Measurements from ENCODE around the gene MDH1B.
A peak's percentile ranks its signal among the peaks of the same experiment; 100 is the strongest.

MDH1B gene

GRCh38 chr2:206698811-206699210 is 66.3 kb downstream of the MDH1B start:
- DNase-seq (ENCODE audit: insufficient read length, low spot score): no peak
- FAIRE-seq: no peak

DNA sequence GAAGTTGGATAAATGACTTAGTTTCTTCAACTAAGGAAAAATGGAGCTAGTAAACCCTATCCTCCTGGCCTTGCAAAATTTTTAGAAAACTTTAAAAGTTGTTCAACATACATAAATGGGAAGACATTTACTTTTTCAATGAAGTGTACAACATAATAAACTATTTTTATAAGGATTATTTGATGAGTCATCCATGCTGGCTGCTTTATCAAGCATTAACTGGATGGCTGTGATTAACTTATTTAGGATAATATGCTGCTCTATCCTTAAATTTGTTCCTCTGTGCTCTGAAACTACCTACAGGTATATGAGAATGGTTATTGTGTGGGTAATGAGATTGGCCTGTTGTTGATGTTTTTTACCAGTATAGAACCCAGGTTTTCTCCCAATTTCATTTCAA is 68.2 kb downstream of the MDH1B start:
- FAIRE-seq: no peak

GRCh38 chr2:206693399-206694137 is 71.6 kb downstream of the MDH1B start:
- DNase-seq (ENCODE audit: insufficient read length, low spot score): peak; percentile 19
- FAIRE-seq: peak; percentile 85

More for the DNA sequence above, 68.2 kb downstream of the MDH1B start:
- DNase-seq (ENCODE audit: insufficient read length, low spot score): no peak

DNA sequence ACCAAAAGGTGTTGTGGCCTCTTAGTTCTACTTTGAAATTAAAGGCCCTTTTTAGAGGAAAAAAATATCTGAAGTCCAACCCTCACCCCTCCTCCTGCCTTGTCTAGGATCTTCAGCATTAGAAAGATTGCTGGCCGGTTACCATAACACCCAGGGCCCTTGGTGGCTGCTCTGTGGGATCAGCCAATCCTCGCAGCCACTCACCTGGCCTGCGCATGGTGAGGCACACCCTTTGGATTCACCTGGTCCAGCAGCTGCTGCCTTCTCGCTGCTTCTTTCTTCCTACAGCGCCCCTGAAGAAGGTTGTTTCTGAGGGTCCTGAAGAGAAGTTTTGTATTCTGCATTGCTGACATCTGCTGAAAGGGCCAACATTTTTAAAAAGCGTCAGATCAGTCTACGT is 72.2 kb downstream of the MDH1B start:
- no peak for DNase-seq (ENCODE audit: insufficient read length, low spot score)
- FAIRE-seq: no peak

- DNase-seq (ENCODE audit: insufficient read length, low spot score): no peak
- no peak for FAIRE-seq
These were observed 76.1 kb downstream of the MDH1B start for GRCh38 chr2:206688990-206689389.

DNA sequence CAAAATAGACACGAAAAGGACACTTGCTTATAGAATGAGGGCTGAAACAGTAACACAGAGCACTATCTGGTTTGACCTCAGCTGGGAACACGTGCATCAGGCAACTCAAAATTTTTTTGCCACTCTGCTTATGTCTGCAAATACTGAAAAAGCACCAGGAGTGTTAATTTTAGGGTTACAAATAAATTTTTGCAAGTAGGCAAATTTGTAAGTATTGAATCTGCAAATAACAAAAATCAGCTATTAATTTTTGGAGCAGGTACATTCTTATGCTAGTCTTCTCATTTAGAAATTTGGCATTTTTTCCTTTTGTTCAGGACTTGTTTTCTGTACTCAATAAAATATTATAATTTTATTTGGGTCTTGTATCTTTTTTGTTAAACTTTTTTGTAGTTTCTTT is 76.7 kb downstream of the MDH1B start:
- DNase-seq (ENCODE audit: insufficient read length, low spot score) (no peak), FAIRE-seq (no peak)

Measured in GM19239 (cell line).